Fibroblast of the aortic adventitia (primary cell): Measurements from ENCODE around the gene ZNF500. TPM values are rescaled to one million over a fixed set of nuclear protein-coding genes. Genes with fewer than 3 reads are reported as not detected.

Experiments used
- DNase-seq: peaks from one replicate; pipeline ENCODE4 v3.0.0-alpha.2; 2010; ENCODE audit warnings: low read depth
- H3K4me3 ChIP-seq: 2 replicates; pipeline ENCODE4 v1.5.1; 2011; ENCODE audit warnings: low read depth, mild to moderate bottlenecking, control low read depth, low read length, moderate library complexity
- CTCF ChIP-seq: IDR thresholded peaks from 2 replicates; pipeline ENCODE4 v1.5.1; 2011; ENCODE audit warnings: mild to moderate bottlenecking, low read length, control low read depth, inconsistent platforms; ENCODE audit not compliant: insufficient read depth
- total RNA-seq: library from RNA; depleted of rRNA; stranded (reverse); fragments of >200 nt; gene quantifications from 2 replicates; pipeline ENCODE4 v1.2.3, GENCODE V29; 2012; ENCODE audit warnings: low replicate concordance

ZNF500 gene
- total RNA-seq, 1 donor, result 8.3 TPM

DNA sequence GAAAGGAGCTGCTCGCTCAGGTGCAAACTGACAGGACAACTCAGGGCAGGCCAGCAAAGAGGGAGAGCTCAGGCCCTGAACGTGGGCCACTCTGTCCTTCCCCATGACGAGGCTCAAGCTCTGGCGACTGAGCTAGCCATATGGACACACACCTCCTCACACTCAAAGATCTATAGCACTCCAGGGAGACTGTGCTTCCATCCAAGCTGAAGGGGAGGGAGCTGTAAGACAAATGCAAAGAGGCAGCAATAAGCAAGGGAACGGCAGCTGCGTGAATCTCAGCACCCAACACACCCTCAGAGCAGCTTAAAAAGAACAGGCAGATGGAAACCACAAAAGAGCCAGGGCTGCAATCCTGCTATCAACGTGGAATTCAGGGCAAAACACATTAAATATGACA is 60.1 kb downstream of the ZNF500 start:
- TF ChIP-seq CTCF, result no peak
- no peak for DNase-seq
- H3K4me3 ChIP-seq, result no peak overlapping the region

DNA sequence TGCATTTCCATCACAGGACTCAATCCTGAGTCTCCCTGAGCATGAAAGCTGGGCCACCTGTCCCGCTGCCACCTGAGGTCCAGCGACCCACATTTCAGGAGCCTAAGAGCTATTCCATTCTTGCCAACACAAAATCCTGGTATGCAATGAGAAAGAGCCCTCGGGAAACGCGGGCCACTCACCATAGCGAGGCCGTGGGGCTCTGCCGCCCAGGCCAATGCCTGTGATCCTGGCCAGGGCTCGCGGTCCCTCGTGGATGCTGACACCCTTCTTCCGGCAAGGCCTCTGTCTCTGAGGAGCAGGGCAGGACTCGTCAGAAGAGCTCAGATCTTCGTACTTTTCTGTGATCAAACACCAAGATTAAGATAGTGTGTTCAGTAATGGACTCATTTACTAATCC is 62.0 kb downstream of the ZNF500 start:
- no peak for TF ChIP-seq CTCF
- no peak overlapping the region for H3K4me3 ChIP-seq
- no peak for DNase-seq

DNA sequence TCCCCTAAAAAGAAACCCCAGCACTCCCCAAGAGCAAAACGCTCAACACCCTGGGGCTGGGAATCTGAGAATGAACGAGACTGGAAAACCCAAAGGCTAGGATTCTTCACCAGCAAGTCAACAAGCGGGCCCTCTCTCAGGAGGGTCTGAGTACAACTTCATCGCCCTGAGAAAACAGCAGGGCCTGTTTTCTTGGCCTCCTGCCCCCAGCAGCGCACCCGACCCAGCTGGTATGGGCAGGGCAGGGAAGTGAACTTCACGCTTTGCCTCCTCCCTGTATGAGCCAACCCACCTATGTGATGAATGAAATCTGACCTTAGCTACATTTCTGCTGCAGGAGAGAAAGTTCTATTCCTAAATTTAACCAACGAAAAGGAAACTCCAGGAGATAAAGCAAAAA is 62.5 kb downstream of the ZNF500 start:
- no peak for DNase-seq
- no peak overlapping the region for H3K4me3 ChIP-seq
- TF ChIP-seq CTCF, result no peak

GRCh38 chr16:4703906-4704305 is 63.1 kb downstream of the ZNF500 start:
- no peak for TF ChIP-seq CTCF
- DNase-seq, result no peak
- no peak overlapping the region for H3K4me3 ChIP-seq

DNA sequence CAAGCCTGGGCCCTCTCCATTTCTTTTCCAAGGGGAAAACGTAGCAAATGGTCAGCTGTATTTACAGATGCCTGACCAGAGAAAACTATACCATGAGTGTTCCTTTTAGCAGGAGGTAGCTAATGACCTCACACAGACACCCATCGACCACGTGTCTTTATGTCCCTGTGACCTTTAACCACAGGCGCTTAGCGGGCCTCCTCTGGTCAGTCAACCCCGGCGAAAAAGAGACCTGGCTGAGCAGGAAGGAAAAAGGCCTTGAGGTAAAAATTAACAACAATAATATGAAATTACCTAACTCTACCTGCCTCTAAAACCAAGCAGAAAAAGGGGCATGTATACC is 64.5 kb downstream of the ZNF500 start:
- no peak overlapping the region for H3K4me3 ChIP-seq
- TF ChIP-seq CTCF, result no peak
- no peak for DNase-seq

DNA sequence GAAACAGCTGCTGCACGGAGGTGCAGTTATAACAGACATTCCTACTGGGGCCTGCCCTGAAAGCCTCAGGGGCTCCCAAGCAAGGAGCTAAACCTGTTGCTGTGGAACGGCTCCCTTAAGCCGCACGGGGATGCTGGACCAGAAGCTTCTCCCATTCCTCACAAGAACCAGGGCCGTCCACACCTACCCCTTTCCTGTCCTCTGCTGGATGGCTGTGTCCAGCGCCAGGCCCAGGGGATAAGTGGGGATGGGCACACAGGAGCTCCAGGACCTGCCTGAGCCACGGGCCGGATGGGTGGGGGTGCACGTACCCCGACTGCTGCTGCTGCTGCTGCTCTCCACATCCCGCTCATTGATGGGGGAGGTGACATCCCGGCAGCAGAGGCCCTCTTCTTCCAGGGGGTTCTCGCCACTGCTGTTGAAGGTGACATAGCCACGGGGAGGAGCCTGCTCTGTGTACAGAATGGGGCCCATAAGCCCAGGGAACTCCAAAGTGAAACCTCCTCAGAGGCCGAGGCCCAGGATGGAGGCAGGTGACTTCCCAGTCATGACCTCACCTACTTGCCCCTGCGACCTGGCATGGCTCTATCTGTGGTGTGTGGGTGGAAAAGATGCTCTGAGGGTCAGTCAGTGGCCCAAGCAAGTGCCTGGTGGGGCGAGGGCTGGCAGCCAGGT is 65.0 kb downstream of the ZNF500 start:
- no peak for TF ChIP-seq CTCF
- DNase-seq, result no peak
- no peak overlapping the region for H3K4me3 ChIP-seq
